Retina (tissue), 1 donor: ENCODE results near the gene RTRAF.

Experiments used
- DNase-seq: peaks from one replicate; pipeline ENCODE4 v3.0.0-alpha.2; 2016

RTRAF gene

DNA sequence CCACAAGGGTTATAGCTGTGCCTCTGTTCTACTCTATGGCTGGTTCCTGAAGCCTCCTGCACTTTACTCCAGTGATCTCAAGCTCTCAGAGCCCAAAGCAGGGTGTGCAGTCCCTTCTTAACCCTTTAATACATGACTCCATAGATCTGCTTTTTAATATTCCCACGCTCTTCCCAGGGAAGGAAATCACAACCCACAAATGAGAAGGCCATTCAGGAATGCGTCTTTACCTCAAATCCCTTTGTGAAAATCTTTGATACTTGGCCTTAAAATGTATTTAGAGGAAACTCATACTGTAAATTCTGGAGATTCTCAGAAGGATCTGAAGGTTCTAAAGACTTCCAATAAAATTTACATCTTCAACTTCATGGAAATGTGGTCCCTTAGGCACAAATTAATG lies 62.5 kb downstream of the RTRAF start:
- DNase-seq: no peak

DNA sequence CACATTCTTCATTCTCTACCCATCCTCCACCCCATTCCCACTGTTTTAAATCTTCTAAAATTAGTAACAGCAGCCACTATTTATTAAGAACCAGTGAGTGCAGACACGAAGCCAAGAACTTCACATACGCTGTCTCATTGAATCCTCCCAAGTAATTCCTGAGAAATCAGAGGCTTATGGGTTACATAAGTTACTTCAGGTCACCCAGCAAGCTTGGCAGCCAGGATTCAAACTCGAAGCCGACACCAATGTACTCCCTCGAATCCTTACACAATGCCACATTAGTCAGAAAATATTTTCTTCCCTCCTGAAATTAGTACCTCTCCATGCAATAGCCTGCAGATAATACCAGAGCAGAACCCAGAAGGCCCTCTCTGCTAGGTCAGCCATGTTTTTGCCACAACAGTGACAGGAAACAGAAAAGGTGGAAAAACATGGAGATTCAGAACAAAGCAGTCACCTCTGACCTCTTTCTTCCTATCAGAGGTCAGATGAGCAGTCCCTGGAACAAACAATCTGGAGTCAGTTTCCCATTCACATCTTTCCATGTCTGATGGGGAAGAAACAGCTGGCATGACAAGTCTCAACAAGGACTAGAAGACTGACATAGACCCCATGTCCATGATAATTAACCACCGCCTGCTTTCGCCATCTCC lies 63.1 kb downstream of the RTRAF start:
- no peak for DNase-seq

DNA sequence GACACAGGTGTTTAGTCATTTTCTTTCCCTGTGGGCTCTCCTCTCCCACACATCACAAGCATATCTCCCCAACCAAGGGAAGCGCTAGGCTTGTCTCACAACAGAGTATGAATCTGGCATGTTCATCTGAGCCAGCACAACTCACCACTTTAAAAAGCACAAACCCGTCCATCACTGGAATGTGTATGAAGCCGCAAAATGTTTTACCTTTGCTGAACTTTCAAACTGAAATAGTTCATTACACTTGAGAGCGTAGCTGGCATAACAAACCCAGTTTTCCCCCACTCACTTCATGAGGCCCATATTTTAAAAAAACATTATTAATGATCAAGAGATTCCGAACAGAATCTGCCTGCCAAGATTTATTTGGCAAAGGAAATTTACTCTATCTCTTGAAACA lies 63.7 kb downstream of the RTRAF start:
- DNase-seq: no peak

DNA sequence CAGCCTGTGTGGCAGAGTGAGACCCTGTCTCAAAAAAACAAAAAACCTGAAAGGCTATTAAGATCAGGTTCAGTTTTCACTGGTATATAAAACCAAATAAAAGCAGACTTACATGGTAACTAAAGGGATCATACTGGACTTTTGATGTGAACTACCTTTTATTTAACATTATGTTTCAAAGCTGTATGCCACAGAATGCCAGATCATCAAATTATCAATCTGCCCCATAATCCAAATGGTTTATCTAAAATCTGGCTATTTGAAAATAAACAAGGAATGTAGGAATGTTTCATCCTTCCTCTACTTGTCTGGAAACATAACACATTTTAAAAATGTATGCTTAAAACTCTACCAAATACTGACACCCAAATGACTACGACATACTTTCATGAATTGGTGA lies 65.3 kb downstream of the RTRAF start:
- no peak for DNase-seq

DNA sequence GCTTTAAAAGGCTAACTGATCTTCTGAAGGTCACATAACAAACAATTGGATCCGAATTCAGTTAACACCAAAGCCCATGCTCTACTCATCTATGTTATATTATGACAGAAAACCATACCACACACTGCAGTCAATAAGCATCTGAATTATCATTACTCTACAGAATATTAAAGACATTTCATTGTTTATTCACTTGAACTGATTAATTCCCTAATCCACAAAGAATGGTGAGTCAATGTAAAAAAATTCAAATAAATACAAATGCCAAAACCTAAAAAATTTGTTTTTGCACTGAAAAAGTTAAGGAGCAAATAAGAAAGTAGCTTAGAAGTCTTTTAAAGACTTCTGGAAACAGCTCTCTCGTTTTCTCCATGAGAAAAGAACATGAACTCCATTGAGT lies 65.8 kb downstream of the RTRAF start:
- no peak for DNase-seq

DNA sequence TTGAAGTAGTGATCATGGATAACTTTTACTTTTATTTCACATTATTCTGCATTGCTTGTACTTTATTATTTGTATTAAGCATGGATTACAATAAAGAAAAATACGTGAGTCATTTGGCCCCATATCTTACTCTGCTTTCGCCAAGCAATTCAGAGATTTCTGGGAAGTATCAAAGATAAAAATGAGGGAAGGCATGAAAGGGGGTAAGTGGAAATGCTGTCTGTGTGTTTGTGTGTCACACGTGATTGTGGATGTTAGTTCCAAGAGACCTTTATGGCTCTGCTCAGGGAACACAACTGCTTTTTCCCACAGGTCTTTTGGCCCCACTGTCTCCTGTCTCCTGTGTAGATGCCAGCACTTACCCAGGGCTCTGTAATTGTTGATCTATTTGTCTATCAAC lies 69.0 kb downstream of the RTRAF start:
- DNase-seq: no peak

DNA sequence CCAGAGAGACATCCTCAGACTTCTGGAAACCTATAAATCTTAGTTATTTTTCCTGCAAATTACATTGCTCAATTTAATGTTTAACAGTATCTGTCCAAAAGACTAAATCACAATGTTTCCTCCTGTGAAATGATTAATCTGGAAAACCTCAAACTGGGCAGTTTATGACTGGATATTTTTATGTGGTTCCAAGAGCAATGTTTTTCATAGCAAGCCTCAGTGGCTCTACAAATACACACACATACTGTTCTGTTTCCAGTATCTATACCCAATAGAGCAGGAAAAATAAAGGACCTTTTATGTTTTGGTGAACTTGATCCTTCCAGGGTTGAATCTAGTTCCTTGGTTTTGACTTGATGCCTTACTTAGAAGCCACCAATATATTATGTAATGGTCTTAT lies 70.3 kb downstream of the RTRAF start:
- no peak for DNase-seq

DNA sequence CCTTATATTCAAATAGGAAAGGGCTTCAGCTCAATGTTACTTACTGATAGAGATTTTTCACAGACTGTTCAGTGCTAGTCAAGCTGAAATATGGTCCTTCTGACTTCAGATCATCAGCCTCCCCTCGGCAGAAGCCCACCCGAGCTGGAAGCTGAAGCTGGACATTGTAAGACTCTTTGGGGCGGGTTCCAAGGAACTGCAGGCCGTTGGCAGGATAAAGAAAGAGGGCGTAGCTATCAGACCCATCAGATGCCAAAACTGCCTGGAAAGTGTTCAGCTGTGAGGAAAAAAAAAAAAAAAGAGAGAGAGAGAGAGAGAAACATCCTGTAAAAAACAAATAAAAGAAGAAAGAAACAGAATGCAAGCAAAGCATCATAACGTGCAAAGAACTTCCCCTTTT lies 70.7 kb downstream of the RTRAF start:
- DNase-seq: no peak
